Transverse colon (tissue), 4 donors: ENCODE data around the gene PTPRN2.

ENCODE experiments used
- POLR2A ChIP-seq: fragments of 450-650 bp; IDR thresholded peaks from one replicate; pipeline ENCODE4 v1.6.1; 2016; ENCODE audit warnings: antibody characterized with exemption, mild to moderate bottlenecking, moderate library complexity
- POLR2AphosphoS5 ChIP-seq, 3 donors: sonication (generic); formaldehyde crosslinking; IDR thresholded peaks; one replicate each; pipeline ENCODE4 v1.6.1; 2016; ENCODE audit warnings: antibody characterized with exemption in 3 of 3
- TF ChIP-seq, protein P1 (sequence below), 5 experiments: fragments of 200-600 bp in 3 of 5; fragments of 450-650 bp in 2 of 5; sonication (generic) in 3 of 5; IDR thresholded peaks; 1 replicate in 2 of 5; 2 replicates in 3 of 5; pipeline ENCODE4 v1.5.1; 2016 to 2017; ENCODE audit warnings: antibody characterized with exemption in 5 of 5, inconsistent platforms in 3 of 5, mild to moderate bottlenecking in 2 of 5, moderate library complexity in 1 of 5

GRCh38 chr7:157874208-157874816 lies 713.3 kb downstream of the PTPRN2 start:
- TF ChIP-seq, protein P1, sequence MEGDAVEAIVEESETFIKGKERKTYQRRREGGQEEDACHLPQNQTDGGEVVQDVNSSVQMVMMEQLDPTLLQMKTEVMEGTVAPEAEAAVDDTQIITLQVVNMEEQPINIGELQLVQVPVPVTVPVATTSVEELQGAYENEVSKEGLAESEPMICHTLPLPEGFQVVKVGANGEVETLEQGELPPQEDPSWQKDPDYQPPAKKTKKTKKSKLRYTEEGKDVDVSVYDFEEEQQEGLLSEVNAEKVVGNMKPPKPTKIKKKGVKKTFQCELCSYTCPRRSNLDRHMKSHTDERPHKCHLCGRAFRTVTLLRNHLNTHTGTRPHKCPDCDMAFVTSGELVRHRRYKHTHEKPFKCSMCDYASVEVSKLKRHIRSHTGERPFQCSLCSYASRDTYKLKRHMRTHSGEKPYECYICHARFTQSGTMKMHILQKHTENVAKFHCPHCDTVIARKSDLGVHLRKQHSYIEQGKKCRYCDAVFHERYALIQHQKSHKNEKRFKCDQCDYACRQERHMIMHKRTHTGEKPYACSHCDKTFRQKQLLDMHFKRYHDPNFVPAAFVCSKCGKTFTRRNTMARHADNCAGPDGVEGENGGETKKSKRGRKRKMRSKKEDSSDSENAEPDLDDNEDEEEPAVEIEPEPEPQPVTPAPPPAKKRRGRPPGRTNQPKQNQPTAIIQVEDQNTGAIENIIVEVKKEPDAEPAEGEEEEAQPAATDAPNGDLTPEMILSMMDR (IDR thresholded peaks at IDR 0.05), result no peak
- TF ChIP-seq POLR2A, result no peak
- TF ChIP-seq POLR2AphosphoS5 (IDR thresholded peaks at IDR 0.05), result no peak
